OCI-LY7 (cell line): ENCODE measurements around the gene ZNRF4. TPM values are rescaled to one million over a fixed set of nuclear protein-coding genes. Genes with fewer than 3 reads are reported as not detected.

Source experiments
- BruUV-seq: library from RNA; stranded (reverse); fragments of 400-500 nt; replicated peaks from 2 replicates; lab custom pipeline; 2021; lab: Mats Ljungman, UMichigan
- CTCF ChIA-PET: fragments of 300-600 bp; sonication (Branson Sonifier 250); formaldehyde crosslinking; loops from one replicate; lab custom pipeline; 2022; ENCODE audit warnings: antibody characterized with exemption; ENCODE audit not compliant: unreplicated experiment; lab: Charles Lee
- POLR2A ChIA-PET: fragments of 300-600 bp; sonication (Branson Sonifier 250); formaldehyde crosslinking; loops from one replicate; lab custom pipeline; 2022; ENCODE audit warnings: antibody characterized with exemption; lab: Charles Lee
- DNase-seq: peaks from one replicate; pipeline ENCODE4 v3.0.0-alpha.2; 2015; ENCODE audit warnings: low spot score
- H2AFZ ChIP-seq: fragments of 200-600 bp; sonication (generic), shearing (Covaris generic); 2 replicates; pipeline ENCODE4 v1.6.1; 2014; ENCODE audit warnings: mild to moderate bottlenecking, antibody characterized with exemption, low read length, moderate library complexity
- H3K27ac ChIP-seq: fragments of 200-600 bp; sonication (generic); 2 replicates; pipeline ENCODE4 v1.5.1; 2014; ENCODE audit warnings: mixed run types, low read depth, mild to moderate bottlenecking, moderate library complexity, low read length, inconsistent platforms; ENCODE audit not compliant: poor library complexity, severe bottlenecking
- H3K36me3 ChIP-seq: fragments of 200-600 bp; sonication (generic); 2 replicates; pipeline ENCODE4 v1.6.1; 2014; ENCODE audit warnings: mild to moderate bottlenecking, antibody characterized with exemption, low read length, moderate library complexity, mixed read lengths; ENCODE audit not compliant: insufficient read depth
- H3K4me1 ChIP-seq: fragments of 200-600 bp; sonication (generic); 2 replicates; pipeline ENCODE4 v1.5.1; 2014; ENCODE audit warnings: mild to moderate bottlenecking, low read length; ENCODE audit not compliant: insufficient read depth, poor library complexity, severe bottlenecking
- H3K4me2 ChIP-seq: fragments of 200-600 bp; sonication (generic); 2 replicates; pipeline ENCODE4 v1.6.1; 2014; ENCODE audit warnings: mild to moderate bottlenecking, low read length
- H3K4me3 ChIP-seq: fragments of 200-600 bp; sonication (generic); 2 replicates; pipeline ENCODE4 v1.5.1; 2014; ENCODE audit warnings: mild to moderate bottlenecking, low read depth, low read length; ENCODE audit not compliant: poor library complexity, severe bottlenecking
- H3K79me2 ChIP-seq: fragments of 200-600 bp; sonication (generic); 2 replicates; pipeline ENCODE4 v1.6.1; 2016; ENCODE audit warnings: low read depth, mild to moderate bottlenecking, low read length, moderate library complexity, mixed read lengths; ENCODE audit not compliant: insufficient read depth
- H3K9me2 ChIP-seq: fragments of 200-600 bp; sonication (generic); 2 replicates; pipeline ENCODE4 v1.6.1; 2016; ENCODE audit warnings: mild to moderate bottlenecking, low read length, mixed read lengths; ENCODE audit not compliant: insufficient read depth
- H3K9me3 ChIP-seq: fragments of 200-600 bp; sonication (generic); 2 replicates; pipeline ENCODE4 v1.6.1; 2014; ENCODE audit warnings: mild to moderate bottlenecking, mixed run types, low read length, mixed read lengths
- H4K20me1 ChIP-seq: fragments of 200-600 bp; sonication (generic); 2 replicates; pipeline ENCODE4 v1.6.1; 2014; ENCODE audit warnings: mild to moderate bottlenecking, antibody characterized with exemption, low read length, moderate library complexity, mixed read lengths; ENCODE audit not compliant: insufficient read depth
- CTCF ChIP-seq: fragments of 200-600 bp; sonication (generic); conservative IDR thresholded peaks from 2 replicates; pipeline ENCODE4 v1.5.1; 2014; ENCODE audit warnings: mild to moderate bottlenecking, antibody characterized with exemption, low read length, moderate library complexity, mixed read lengths
- EZH2phosphoT487 ChIP-seq: fragments of 200-600 bp; sonication (generic); IDR thresholded peaks from 2 replicates; pipeline ENCODE4 v1.6.1; 2018; ENCODE audit warnings: low read depth, borderline replicate concordance, mild to moderate bottlenecking, mixed run types, antibody characterized with exemption, low read length, moderate library complexity, mixed read lengths
- intact Hi-C: fragments of 100-400 bp; cut with micrococcal nuclease; formaldehyde crosslinking; loops from one replicate; pipeline ENCODE4 v1.10.0; 2022; ENCODE audit not compliant: unreplicated experiment
- total RNA-seq, 2 experiments: library from RNA; depleted of rRNA in 1 of 2; stranded (reverse); fragments of >200 nt in 1 of 2; shearing (Covaris generic) in 1 of 2; gene quantifications; 2 replicates each; pipeline ENCODE4 v1.2.3, GENCODE V29; 2014 to 2022

The ZNRF4 gene
- total RNA-seq, 2 experiments from 2014 or later, result not detected

- Histone ChIP-seq H3K4me3 (no peak overlapping the region), H3K4me1 (no peaks in the 10 kb centered on the region), H3K9me3 (no peaks in the 10 kb centered on the region), H3K27ac (no peak overlapping the region), H2AFZ (no peak overlapping the region), H3K79me2 (no peaks in the 10 kb centered on the region), H3K4me2 (no peak overlapping the region), H4K20me1 (no peaks in the 10 kb centered on the region), H3K36me3 (no peaks in the 10 kb centered on the region), H3K9me2 (no peaks in the 10 kb centered on the region)
- no TSS peak for BruUV-seq
- CTCF ChIA-PET, result no interaction called here
- POLR2A ChIA-PET, result no interaction called here
- intact Hi-C loops, result no loop called here
- TF ChIP-seq CTCF (no peak), EZH2phosphoT487 (no peak)
- DNase-seq, result no peak
Measured at GRCh38 chr19:5456130-5456840, 1.1 kb downstream of the ZNRF4 start.

- POLR2A ChIA-PET, result no interaction called here
- H2AFZ ChIP-seq, result no peak overlapping the region
- no TSS peak for BruUV-seq
Measured at GRCh38 chr19:5456841-5457200, 1.6 kb downstream of the ZNRF4 start.

More at GRCh38 chr19:5456841-5457200, 1.6 kb downstream of the ZNRF4 start:
- CTCF ChIA-PET, result no interaction called here
- TF ChIP-seq EZH2phosphoT487 (no peak), CTCF (no peak)
- intact Hi-C loops, result no loop called here
- Histone ChIP-seq H3K79me2 (no peaks in the 10 kb centered on the region), H3K9me3 (no peaks in the 10 kb centered on the region), H3K4me1 (no peaks in the 10 kb centered on the region), H4K20me1 (no peaks in the 10 kb centered on the region), H3K4me2 (no peak overlapping the region), H3K9me2 (no peaks in the 10 kb centered on the region), H3K27ac (no peak overlapping the region), H3K36me3 (no peaks in the 10 kb centered on the region), H3K4me3 (no peak overlapping the region)
- DNase-seq, result no peak
